SK-N-SH treated with all-trans-retinoic acid at 6 μM for 48 hours (cell line): Measurements from ENCODE around the gene CYB561.

ENCODE experiments used
- CSDC2 ChIP-seq: fragments of 250-450 bp; sonication (Bioruptor Pico); IDR thresholded peaks from 2 replicates; pipeline ENCODE4 v1.5.0; 2020; ENCODE audit warnings: mild to moderate bottlenecking, moderate library complexity
- ESRRG ChIP-seq: fragments of 250-450 bp; sonication (Bioruptor Pico); IDR thresholded peaks from 2 replicates; pipeline ENCODE4 v1.6.1; 2021; ENCODE audit warnings: mild to moderate bottlenecking
- POU6F1 ChIP-seq: fragments of 250-450 bp; sonication (Bioruptor Pico); IDR thresholded peaks from 2 replicates; pipeline ENCODE4 v1.8.0; 2021; ENCODE audit warnings: low read depth, mild to moderate bottlenecking, moderate library complexity, borderline replicate concordance

- TF ChIP-seq POU6F1 (CRISPR knock-in tag), result no peak
- no peak for TF ChIP-seq ESRRG (CRISPR knock-in tag)
- TF ChIP-seq CSDC2 (CRISPR knock-in tag), result no peak
These were observed 4.5 kb downstream of the CYB561 start for GRCh38 chr17:63441654-63442053.
